Stimulated activated naive CD4-positive, alpha-beta T cell (primary cell): Measurements from ENCODE around the gene SCFD2.
"Not testable (repeated sequence)": the region's sequence is repeated elsewhere in the genome, so short reads cannot be mapped to it uniquely, and the experiment has no call there.

Experiments
- DNase-seq, 6 experiments: peaks; one replicate each; lab custom pipeline; 2025; lab: John Stamatoyannopoulos, UW

SCFD2 gene

GRCh38 chr4:53346392-53346791 lies 19.5 kb downstream of the SCFD2 start:
- DNase-seq = not testable (repeated sequence)

- DNase-seq = not testable (repeated sequence)
Measured at GRCh38 chr4:53340145-53340544, 25.7 kb downstream of the SCFD2 start.

DNA sequence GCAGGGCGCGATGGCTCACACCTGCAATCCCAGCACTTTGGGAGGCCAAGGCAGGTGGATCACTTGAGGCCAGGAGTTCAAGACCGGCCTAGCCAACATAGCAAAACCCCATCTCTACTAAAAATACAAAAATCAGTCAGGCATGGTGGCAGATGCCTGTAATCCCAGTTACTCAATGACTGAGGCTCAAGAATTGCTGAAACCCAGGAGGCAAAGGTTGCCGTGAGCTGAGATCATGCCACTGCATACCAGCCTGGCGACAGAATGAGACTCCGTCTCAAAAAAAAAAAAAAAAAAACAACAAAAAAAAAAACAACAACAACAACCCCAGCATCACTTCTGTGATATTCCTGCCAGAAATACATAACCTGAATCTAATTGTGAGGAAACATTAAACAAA lies 30.9 kb downstream of the SCFD2 start:
- not testable (repeated sequence) for DNase-seq

DNA sequence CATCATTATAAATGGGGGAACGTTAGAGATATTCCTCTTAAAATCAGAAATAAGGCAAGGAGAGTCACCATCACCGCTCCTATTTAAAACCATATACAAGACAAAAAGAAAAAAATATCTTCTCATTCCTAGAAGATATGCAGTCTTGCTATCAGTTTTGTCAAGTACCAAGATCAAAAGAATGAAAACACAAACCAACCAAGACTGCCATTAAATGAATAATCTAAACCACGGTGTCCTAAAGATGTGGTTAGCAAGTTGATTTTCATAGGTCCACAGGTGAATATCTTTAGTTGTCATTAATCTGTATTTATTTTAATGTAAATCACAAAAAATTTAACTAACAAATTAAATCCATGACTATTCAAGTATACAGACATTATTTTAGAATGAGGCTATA lies 39.3 kb downstream of the SCFD2 start:
- no peak for DNase-seq

- no peak for DNase-seq
Measured at GRCh38 chr4:53322696-53323095, 43.2 kb downstream of the SCFD2 start.

GRCh38 chr4:53321984-53322289 lies 43.9 kb downstream of the SCFD2 start:
- DNase-seq = no peak

- DNase-seq = no peak
Measured at GRCh38 chr4:53321151-53321983, 44.5 kb downstream of the SCFD2 start.

DNA sequence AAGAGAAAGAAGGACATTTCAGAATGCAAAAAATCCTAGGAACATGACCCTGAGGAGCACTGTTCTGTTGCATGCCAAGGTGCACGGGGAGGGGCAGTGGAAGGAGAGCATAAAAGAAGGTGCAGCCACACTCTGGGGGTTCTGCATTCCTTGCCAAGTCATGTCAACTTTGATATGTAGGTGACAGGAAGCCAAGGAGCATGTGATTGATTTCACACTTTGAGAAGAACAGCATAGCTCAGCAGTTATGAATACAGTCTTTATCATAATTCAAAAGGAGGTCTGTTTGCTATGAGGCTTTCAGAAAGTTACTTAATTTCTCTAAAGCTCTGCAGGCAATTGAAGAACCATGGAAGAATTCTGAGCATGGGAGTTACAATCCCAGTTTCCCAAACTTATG lies 50.6 kb downstream of the SCFD2 start:
- DNase-seq = no peak

- DNase-seq = no peak
Measured at GRCh38 chr4:53314252-53314651, 51.6 kb downstream of the SCFD2 start.

DNA sequence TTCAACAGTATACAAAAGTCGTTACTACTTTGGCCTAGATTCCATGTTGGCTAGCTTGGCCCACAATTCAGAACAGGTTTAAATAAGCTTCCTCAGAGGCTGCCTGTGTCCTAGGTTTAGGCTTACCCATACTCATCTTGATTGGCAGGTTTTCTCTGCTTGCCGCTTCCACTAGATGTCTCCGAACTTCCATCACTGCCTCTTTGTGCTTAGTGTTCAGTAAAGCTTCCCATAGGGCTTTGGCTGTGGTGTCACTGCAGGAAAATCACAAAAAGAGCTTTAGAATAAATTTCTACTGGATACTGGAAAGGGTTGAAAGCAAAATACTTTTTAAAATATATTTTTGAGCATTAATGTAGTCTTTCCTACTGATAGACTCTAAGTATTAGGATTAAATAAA lies 52.4 kb downstream of the SCFD2 start:
- no peak for DNase-seq

- DNase-seq = no peak
Measured at GRCh38 chr4:53309321-53310040, 56.4 kb downstream of the SCFD2 start.

DNA sequence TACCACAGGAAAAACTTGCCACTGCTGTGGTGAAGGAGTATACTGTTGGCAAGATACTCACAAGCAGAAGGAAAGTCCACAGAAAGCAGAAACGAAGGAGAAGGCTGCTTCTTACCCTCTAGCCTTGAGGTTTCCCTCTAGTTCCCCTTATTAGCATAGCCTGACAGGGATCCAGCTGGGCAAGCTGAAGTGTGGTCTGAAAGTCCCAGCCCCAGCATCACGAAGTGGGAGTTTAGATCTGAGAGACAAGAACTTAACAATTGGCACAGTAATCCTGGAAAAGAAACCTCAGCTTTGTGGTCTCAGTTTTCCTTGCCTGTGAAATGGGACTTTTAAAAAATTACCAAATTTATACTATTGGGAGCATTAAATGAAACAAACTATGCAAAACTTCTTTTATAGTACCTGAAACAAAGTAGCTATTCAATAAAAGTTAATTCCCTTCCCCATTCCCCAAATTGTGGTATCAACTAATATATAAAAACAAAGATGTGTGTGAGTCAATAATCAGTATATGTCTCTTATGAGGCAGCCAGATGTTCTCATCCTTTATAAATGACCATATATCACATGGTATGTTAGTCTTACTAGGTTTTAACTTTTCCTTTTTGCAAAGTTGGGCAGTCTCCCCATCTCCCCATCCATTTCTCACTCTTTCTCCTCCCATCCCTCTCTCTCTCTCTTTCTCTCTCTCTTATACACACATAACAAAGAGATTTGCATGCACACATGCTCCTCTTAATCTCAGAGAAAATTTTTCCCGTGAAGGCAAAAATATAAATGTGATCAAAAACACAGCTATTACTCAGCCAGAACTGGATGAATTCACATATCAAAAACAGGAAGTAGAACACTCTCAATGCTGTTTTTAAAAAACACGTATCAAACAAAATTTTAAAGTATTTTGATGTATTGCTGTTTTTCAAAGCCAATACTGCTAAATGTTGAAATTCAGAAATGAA lies 57.8 kb downstream of the SCFD2 start:
- no peak for DNase-seq

GRCh38 chr4:53307210-53307609 lies 58.7 kb downstream of the SCFD2 start:
- no peak for DNase-seq

DNA sequence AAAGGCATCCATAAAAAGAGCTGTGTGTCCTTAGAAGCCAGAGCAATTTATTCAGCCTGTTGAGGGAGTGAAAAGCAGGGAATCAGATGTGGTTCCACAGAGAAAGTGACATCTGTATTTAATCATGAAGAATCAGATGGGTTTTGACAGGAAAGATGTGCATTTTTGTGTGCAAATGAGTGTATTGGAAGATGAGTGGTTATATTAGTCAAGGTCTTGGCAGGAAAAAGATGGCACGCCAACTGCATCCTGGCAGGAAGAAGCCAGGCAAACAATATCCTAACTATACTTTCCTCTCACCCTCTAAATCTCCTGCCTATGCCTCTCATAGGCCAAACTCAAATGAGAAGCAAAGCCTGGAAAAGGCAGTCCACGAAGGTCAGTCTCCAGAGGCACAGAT lies 59.1 kb downstream of the SCFD2 start:
- DNase-seq = no peak

GRCh38 chr4:53292209-53292608 lies 73.7 kb downstream of the SCFD2 start:
- not testable (repeated sequence) for DNase-seq

DNA sequence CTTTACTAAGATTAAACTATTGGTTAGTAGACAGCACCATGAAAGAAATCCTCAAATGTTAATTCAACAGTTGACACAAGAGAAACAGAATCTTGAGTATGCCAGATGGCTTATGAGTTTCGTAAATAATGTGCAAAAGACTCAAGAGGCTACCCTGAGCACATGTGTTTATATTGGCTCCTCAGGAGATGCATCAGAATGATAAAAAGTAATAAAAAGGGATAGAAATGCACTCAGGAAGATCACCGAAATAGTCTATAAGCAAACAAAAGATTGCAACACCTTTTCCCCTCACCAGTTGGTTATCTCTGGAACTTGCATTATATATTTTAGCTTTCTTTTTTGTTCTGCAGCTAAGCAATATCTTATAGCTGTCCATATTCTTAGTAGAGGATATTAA lies 84.4 kb downstream of the SCFD2 start:
- no peak for DNase-seq

- no peak for DNase-seq
Measured at GRCh38 chr4:53280846-53281245, 85.0 kb downstream of the SCFD2 start.

- DNase-seq = no peak
Measured at GRCh38 chr4:53274609-53275268, 91.1 kb downstream of the SCFD2 start.

GRCh38 chr4:53273726-53274125 lies 92.1 kb downstream of the SCFD2 start:
- no peak for DNase-seq

DNA sequence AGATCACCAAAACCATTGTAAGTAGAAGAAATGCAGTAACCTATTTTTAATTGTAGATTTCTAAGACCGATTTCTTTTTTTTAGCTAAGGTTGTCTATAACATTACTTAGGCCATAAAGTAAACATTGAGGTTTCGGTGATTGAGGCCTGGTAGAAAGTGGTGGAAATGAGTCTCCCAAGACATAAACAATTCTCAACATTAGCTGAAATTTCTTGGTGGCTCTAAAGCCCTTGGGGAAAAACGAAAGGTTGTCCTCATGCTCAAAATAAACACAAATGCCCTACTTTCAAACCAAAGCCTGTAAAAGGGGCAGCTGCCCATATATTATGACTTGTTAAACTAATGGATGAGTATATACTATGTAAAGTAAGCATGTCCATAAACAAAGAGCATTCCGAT lies 98.8 kb downstream of the SCFD2 start:
- DNase-seq = no peak

GRCh38 chr4:53255986-53256385 lies 109.9 kb downstream of the SCFD2 start:
- not testable (repeated sequence) for DNase-seq

GRCh38 chr4:53240573-53240972 lies 125.3 kb downstream of the SCFD2 start:
- no peak for DNase-seq
